Measurements from ENCODE around the gene CDKN1B.

Gene CDKN1B

DNA sequence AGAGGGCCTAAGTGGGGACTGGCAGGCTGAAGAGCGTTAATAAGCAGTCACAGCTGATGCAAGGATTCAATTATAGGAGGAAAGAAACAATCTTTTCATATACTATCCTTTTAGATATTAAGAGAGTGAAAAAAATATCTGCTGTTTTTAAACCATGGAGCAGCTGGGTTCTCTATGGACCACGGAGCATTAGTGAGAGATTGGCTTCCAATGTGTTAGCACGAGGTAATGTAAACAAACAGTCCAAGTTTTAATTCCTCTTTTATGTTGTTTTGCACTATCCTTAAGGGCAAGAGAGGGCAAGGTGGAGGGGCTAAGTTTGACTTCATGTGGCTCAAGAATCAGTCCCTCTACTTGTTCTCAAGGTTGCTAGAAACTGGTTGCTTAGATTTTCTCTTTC, 30.9 kb downstream of the CDKN1B start:
- CTCF ChIA-PET = interaction anchor here (5.2 kb wide), 1 partner anchor 12 kb away, joined by 45 read pairs; no protein-coding TSS in a partner anchor
- no peak for TF ChIP-seq CTCF (IDR thresholded peaks at IDR 0.05; ENCODE audit: insufficient read depth, low read length, missing control alignments)
- POLR2A ChIA-PET = no interaction called here
- DNase-seq (ENCODE audit: low read depth, low spot score) = no peak
- H3K4me3 ChIP-seq (ENCODE audit: low read depth, low read length) = no peak overlapping the region

DNA sequence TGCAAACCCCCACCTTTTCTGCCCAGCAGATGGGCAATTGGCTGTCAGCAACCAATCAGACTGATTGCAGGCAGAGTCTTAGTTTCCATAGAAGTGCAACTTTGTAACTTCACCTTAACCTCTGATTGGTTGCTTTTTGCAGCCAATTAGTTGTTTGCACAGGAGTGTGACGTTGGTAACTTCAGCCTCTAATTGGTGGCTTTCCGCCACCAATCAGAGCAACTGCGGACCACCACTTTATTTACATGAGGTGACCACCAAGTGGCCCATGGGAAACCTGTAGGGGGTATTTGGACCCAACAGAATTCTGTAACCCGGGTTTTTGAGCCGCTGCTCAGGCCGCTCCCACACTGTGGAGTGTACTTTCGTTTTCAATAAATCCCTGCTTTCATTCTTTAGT, 32.3 kb downstream of the CDKN1B start:
- no peak overlapping the region for H3K4me3 ChIP-seq (ENCODE audit: low read depth, low read length)
- CTCF ChIA-PET = interaction anchor here (1.9 kb wide), 1 partner anchor 13 kb away, joined by 9 read pairs; no protein-coding TSS in a partner anchor
- TF ChIP-seq CTCF (IDR thresholded peaks at IDR 0.05; ENCODE audit: insufficient read depth, low read length, missing control alignments) = no peak
- POLR2A ChIA-PET = no interaction called here
- DNase-seq (ENCODE audit: low read depth, low spot score) = no peak

DNA sequence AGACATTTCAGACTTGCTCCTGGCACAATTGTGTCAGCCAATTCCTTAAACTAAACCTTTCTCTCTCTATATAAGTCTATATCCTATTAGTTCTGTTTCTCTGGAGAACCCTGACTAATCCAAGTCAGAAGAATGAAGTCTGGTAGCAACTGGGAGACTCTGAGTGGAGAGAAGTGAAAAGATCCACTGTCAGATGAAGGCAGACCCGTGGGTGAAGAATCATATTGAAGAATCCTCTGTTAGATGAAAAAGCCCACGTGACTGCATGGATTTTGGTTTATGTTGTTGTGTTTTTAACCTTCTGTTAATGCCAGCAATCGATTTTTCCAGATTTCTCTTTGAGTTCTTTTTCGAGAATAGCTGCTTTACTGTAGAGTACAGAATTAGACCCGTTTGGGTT, 38.8 kb downstream of the CDKN1B start:
- POLR2A ChIA-PET = interaction anchor here (1.2 kb wide), 1 partner anchor 31 kb away, joined by 3 read pairs; no protein-coding TSS in a partner anchor
- no peak for DNase-seq (ENCODE audit: low read depth, low spot score)
- TF ChIP-seq CTCF (IDR thresholded peaks at IDR 0.05; ENCODE audit: insufficient read depth, low read length, missing control alignments) = no peak
- CTCF ChIA-PET = interaction anchor here (1.1 to 3.2 kb wide), 3 partner anchors 19 to 33 kb away, joined by 3 to 18 read pairs (median 5); no protein-coding TSS in a partner anchor
- no peak overlapping the region for H3K4me3 ChIP-seq (ENCODE audit: low read depth, low read length)

DNA sequence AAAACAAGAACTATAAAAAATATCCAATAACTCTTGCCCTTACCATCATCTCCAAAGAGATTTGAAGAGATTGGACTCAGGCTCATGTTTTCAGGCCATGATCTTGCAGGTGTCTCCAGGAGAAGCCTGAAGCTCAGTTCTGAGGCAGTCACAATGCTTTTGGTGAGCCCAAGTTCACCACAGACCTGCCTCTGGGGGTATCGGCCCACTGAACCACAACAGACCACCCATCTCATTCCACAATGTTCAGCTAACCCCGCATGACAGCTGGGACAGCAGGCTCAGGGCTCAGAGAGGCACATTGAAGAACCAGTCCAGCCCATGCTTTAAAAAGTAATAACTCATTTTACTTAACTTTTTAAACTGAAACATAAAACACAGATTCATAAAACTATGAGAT, 40.0 kb downstream of the CDKN1B start:
- no peak overlapping the region for H3K4me3 ChIP-seq (ENCODE audit: low read depth, low read length)
- CTCF ChIA-PET = interaction anchor here (1.1 to 3.2 kb wide), 4 partner anchors 10 to 32 kb away, joined by 3 to 18 read pairs (median 4); no protein-coding TSS in a partner anchor
- no peak for TF ChIP-seq CTCF (IDR thresholded peaks at IDR 0.05; ENCODE audit: insufficient read depth, low read length, missing control alignments)
- DNase-seq (ENCODE audit: low read depth, low spot score) = no peak
- POLR2A ChIA-PET = interaction anchor here (1.2 kb wide), 1 partner anchor 30 kb away, joined by 3 read pairs; no protein-coding TSS in a partner anchor

GRCh38 chr12:12759234-12759915, 42.2 kb downstream of the CDKN1B start:
- H3K4me3 ChIP-seq (ENCODE audit: low read depth, low read length) = no peak overlapping the region
- no peak for DNase-seq (ENCODE audit: low read depth, low spot score)
- TF ChIP-seq CTCF (IDR thresholded peaks at IDR 0.05; ENCODE audit: insufficient read depth, low read length, missing control alignments) = no peak
- POLR2A ChIA-PET = no interaction called here
- CTCF ChIA-PET = interaction anchor here (1.5 kb wide), 1 partner anchor 22 kb away, joined by 3 read pairs; no protein-coding TSS in a partner anchor

GRCh38 chr12:12764824-12765223, 47.7 kb downstream of the CDKN1B start:
- TF ChIP-seq CTCF (IDR thresholded peaks at IDR 0.05; ENCODE audit: insufficient read depth, low read length, missing control alignments) = no peak
- no peak overlapping the region for H3K4me3 ChIP-seq (ENCODE audit: low read depth, low read length)
- POLR2A ChIA-PET = no interaction called here
- CTCF ChIA-PET = no interaction called here
- no peak for DNase-seq (ENCODE audit: low read depth, low spot score)
